Fibroblast of skin of left quadriceps (primary cell): ENCODE measurements around the gene MAP2K2.

Source experiments
- DNase-seq, 2 experiments: peaks; one replicate each; pipeline ENCODE4 v3.0.0-alpha.2; 2013; ENCODE audit warnings: low read depth in 2 of 2

Gene MAP2K2

DNA sequence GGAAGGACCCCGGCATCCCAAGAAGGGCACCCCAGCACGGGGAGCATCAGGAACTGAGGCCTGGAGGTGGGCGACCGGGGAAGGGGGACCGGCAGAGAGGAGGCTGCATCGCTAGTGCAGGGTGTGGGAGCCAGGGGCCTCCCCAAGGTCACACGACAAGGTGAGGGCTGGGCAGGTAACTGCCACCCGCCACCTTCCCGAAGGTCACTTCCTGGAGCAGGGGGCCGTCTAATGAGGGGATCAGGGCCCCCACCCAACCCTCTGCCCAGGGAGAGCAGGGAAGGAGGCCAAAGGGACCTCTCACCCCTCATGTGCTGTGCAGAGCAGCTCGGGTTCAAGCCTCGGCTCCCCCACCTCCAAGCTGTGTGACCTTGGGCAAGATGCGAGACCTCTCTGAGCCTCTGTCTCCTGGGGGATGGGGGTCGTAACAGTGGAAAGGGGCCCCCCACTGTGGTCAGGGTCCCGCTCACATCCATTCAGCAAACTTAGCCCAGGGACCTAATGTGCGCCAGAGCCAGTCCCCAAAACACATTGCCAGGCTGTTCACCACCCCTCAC lies 63.2 kb downstream of the MAP2K2 start:
- DNase-seq: no peak

DNA sequence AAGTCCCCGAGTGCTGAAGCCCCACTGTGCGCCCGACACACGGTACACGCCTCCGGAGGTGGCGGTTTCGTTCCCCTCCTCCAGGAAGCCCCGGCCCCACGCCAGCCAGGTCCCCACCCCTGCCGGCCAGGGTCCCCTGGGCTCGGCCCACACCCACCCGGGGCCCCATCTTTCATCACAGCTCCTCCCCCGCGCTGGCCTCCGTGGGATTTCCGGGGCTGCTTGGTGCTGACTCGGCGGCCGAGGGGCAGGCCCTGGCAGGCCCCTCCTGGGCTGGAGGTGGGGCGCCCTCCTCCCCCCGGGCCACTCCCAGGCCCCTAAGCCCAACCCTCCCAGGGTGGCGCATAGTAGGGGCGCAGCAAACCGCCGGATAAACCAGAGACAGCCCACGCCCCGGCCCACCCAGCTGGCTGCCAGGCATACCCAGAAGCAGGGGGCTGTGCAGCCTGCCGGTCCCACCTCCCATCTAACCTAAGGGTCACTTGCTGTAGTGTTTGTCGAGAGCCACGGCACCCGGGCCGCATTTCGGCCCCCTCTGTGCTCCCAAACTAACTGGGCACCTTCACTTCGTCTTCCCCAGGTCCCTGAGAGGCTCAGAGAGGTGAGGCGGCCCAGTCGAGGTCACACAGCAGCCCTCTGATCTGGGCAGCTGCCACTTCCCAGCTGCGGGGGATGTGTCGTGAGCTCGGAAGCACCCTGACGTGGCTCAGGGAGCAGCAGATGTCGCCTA lies 63.9 kb downstream of the MAP2K2 start:
- no peak for DNase-seq

DNA sequence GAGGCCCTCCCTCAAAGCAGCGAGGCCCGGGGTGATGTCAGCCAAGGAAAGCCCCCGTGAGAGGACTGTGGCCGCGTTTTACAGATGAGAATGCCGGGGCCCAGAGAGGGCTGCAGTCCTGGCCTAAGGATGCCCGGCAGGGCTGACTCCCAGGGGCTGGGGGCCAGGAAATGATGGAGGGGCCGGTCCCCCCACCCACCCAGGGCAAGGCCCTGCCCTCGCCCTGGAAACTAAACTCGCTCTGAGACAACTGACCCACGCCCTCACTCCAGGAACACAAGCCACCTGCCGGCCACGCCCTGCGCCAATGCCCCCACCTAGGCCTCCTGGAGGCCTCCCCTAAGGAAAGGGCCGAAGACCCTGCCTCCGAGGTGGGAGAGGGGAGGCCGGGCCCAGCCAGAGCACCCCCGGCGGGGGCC lies 64.5 kb downstream of the MAP2K2 start:
- DNase-seq: no peak

DNA sequence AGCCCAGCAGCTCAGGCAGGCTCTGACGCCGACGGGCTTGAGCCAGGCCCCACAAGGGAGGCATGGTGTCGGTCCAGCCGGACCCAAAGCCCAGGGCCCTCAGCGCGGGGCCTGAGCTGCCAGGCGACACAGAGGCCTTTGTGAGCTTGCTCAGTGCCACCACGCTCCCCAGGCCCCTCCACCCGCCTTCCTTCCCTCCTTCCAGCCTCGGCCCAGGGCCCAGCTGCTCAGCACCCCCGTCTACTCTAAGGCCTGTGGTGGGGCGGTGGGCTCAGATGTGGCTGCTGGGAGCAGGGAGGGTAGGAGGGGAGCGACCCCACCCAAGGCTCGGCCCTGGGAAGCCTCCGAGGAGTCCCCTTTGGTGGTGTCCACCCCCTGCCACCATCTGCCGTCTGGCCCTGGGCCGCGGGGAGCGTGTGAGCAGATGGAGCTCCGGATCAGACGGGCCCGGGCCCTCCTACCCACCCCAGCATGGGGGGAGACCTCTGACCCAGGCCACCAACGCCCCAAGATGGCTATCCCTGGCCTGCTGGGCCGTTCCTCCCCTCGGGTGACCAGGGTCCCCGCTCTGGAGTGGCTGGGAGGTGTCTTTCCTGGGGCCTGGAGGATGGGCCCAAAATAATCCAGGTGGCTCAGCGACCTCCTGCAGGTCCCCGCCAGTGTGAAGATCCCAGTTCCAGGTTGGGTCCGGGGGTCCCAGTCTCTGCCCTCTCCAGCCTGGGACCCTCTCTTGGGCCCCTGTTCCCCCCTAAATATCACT lies 65.0 kb downstream of the MAP2K2 start:
- DNase-seq: no peak

DNA sequence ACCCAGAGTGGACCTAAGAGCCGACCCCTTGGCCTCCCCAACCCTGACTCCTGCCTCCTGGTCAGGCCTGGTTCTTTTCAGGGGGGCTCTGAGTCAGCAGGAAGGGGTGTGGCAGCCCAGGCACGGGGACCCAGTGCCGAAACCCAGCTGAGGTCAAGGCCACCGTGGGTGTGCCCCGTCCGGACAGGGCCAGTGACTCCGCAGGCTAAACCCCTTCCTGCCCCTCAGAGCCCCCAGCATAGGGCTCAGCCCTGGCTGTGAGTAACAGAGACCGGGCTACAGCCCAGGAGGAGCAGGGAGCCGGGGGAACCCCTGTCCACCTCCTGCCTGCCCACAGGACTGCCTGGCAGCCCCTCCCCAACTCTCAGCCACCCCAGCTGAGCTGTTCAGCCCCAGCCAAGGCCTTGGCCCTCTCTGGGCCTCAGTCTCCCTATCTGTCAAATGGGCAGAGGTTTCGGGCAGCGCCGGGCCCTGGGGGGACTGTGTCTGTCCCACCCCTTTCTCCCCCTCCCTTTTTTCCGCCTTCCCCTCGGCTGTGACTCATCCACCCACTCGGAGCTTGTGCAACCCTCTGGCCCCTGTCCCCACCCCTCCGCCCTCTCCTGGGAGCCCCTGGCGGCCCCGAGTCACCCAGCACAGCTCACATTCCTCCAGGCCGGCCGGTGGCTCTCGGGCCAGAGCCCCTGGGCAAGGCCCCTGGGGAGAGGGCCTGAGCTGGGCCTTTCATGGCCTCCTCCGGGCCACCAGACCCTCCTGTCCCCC lies 65.8 kb downstream of the MAP2K2 start:
- DNase-seq: peak; percentile 29 to 33

DNA sequence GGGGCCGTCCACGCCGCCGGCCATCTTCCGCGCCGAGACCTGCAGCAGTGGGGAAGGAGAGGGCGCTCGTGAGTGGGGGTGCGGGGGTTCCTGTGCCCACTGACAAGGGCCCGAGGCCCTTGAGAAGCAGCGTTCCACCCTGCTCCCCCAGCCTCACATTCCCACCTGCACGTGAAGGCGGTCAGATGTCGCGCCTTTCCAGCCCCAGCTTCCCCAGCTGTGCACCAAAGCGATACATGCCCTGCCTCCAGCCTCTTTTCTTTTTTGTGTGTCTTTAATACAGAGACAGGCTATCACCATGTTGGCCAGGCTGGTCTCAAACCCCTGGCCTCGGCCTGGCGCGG lies 68.7 kb downstream of the MAP2K2 start:
- no peak for DNase-seq

DNA sequence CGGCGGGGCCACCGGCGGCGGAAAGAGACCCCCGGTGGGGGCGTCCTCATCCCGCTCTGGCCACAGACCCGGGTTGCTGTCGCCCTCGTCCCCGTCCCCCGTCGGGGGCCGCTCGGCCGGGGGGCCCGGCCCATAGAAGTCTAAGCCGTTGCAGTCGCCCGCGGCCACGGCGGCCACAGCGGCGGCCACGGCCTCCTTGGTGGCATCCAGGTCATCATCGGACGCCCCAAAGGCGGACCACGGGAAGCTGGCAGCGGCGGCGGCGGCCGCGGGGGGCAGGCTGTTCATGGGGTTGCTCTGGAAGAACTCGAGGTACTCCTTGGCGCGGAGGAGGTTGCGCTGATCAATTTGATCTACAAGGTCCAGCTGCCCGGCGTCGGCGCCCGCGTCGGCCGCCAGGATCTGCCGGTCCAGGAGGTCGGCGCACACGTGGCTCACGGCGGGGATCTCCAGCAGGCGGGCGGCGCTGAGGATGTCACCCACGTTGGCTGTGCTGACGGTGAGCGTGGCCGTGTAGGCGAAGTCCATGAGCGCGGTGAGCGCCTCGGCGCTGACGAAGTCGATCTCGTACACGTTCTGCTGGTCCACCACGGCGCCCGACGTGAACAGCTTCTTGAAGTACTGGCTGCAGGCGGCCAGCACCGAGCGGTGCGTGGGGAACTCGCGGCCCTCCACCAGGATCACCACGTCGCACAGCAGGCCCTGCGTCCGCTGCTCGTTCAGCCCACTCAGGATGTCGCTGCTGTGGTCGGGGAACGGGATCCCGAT lies 69.3 kb downstream of the MAP2K2 start:
- no peak for DNase-seq

DNA sequence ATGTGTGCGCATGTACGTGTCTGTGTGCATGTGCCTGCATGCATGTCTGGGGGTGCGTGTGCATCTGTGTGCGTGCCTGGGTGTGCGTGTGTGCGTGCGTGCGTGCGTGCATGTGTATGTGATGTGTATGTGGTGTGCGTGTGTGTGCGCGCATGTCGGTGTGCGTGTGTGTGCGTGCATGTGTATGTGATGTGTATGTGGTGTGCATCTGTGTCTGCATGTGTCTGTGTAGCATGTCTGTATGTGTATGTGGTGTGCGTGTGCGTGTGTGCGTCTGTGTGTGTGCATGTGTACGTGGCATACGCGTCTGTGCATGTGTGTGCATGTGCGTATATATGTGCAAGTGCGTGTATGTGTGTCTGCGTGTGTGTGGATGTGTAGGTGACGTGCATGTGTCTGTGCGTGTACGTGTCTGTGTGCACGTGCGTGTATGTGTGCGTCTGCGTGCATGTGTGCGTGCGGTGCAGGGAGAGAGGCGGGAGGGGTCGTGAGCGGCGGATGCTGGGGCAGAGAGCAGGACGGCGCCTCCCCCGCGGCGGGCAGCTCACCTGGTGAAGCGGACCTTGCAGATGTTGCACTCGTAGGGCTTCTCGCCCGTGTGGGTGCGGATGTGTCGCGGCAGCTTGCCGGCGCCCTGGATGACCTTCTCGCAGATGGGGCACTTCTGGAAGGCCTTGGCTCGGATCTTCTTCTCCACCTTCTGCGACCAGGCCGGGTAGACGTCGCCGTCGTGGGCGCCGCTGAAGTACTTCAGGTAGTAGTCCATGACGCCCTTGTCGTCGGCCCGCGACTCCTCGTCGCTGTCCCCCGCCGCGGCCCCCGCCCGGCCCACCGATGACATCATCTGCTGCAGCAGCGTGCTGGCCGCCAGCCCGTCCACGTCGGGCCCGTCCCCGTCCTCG lies 70.2 kb downstream of the MAP2K2 start:
- no peak for DNase-seq

DNA sequence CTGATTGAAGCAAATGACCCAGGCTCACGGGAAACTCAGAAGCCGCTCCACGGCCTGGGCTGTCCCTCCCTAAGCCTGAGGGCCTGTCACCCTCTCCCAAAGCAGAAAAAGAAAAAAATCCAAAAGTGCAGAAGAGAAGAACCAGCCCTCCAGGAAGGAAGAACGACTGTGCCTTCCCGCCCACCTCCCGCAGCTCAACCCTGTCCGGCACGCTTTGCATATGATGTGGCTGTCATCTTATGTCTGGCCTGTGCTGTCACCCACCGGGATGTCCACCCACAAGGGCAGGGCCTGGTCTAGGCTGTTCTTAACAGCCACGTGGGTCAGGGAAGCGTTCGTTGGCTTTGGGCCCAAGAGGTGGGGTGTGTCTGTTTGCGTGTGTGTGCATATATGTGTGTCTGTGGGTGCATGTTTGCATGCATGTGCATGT lies 70.9 kb downstream of the MAP2K2 start:
- no peak for DNase-seq

DNA sequence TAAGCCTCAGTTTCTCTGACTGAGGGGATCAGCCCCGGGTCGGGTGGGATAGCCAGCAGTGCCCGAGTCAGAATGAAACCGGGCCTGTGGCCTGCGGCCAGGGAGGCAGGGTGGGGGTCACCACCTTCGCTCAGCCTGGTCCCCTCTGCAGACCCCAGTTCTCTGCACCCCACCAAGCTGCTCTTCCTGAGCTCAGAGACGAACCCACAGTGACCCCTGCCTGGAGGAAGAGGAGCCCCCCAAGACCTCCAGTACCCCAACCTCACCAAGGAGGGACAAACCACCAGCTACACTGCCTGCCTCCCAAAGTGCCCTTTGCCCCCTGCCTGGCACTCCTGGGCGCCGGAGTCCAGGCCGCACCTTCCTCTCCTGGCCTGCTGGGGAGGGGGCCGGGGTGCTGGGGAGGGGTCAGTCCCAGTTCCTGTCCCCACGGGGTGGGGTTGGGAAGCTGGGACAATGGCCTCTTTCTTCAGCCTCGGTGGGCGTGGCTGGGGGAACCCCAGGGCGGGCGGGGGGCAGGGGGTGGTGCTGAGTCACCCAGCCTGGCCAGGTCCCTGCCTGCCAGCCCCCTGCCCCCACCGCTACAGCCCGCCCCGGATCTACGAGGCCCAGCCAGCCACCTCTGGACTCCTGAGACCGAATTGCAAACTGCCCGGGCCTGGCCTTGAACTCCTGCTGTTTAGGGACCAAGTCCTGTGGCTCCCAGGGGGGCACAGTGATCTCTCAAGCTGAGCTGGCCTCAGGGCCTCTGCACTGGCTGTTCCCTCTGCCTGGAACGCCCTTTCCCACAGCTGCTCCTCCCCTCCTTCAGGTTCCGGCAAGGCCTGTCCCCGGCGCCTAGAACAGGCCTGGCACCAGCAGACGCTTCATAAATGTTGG lies 71.6 kb downstream of the MAP2K2 start:
- no peak for DNase-seq

DNA sequence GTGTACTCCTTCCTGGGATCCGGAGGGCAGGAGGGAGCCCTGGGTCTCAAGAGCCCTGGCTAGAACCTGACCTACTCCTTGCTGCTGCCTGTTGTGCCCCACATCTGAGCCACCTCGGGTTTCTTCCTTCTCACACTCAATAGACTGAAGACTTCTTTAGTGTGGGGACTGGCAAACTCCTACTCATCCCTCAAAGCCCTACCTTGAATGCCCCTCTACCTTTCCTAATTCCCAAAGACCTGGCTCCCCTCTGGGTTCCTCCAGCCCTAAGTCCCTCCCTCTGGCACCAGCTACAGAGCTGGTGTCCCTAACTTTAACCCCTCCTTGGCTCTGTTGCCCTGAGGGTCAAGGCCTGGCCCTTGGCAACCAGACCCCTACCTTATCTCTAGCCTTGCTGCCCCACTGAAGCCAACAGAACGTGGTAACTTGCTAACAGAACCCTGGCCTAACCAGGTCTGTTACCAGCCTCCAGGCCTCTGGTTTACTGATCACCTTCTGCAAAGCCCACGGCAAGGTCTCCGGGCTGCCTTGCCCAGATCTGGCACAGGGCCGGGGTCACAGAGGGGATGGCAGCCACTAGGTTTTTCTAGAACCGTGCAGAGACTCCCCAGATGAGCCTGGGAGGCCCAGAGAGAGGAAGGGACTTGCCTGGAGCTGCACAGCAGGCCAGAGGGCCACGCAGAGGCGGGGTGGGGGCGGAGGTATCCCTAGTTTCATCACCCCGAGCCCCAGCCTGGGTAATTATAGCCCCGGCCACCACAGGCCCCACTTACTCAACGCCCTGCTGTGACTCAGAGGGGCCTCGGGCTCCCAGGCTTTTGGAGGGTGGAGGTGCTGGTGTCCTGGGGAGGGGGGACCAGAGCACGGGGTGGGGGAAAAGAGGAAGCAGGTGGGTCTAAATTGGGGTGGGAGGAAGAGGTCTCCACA lies 72.5 kb downstream of the MAP2K2 start:
- no peak for DNase-seq

DNA sequence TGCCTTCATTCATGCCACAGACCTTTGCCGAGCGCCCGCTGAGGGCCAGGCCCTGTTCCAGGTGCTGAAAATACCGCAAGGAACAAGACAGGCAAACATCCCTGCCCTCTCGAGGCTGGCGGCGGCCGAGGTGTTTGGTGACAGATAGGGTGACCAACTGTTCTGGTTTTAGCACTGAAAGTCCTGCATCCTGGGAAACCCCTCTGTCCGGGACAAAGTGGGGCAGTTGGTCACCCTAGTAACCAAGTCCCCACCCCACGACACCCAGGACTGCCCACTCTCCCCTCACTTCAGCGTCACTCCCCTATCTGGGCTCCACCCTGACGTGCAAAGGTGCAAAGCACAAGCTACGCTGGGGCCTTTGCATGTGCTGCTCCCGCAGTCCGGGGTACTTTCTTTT lies 74.5 kb downstream of the MAP2K2 start:
- DNase-seq: no peak

DNA sequence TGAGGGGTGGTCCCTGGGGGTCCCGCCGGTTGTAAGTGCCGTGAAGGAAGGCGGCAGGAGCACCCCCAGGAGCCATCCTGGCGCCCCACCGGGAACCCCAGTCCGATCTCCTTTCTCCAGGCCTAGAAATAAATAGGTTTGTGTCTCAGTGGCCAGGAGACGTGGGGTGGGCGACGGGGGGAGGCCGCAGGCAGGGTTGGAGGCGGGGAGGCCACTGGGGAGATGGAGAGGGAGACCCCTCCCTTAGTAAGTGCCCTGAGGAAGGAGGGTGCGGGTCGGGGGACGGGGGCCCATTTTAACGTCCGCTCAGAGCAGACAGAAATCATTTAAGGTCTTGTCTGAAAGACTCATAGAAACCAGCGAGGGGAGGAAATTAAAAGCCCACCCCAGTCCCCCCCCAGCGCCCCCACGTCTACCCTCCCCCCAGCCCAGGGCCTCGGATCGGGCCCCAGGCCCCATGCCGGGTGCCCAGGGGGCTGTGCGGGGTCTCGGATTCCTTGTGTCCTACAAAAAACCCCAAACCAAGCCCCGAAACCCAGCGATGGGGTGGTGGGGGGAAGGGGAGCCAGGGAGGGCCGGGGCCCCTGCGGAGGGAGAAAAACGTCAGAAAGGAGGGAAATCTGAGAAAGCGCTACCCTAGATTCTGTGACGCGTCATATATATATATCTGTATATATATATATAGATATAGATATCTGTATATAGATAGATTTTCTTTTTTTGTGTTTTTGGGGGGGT lies 76.8 kb downstream of the MAP2K2 start:
- no peak for DNase-seq

DNA sequence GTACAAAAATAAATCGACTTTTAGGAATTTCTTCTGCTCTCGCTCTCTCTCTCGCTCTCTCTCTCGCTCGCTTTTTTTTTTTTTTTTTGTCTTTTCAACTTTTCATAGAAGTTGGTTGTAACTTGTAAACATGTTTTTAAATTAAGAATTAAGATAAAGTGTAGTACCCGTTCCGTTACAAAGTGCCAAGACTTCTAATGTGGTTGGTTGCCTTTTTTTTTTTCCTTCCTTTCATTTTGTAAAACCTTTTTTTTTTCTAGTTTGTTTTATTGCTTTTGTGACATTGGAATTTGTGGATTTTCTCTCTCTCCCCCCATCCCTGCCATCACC lies 77.6 kb downstream of the MAP2K2 start:
- no peak for DNase-seq

DNA sequence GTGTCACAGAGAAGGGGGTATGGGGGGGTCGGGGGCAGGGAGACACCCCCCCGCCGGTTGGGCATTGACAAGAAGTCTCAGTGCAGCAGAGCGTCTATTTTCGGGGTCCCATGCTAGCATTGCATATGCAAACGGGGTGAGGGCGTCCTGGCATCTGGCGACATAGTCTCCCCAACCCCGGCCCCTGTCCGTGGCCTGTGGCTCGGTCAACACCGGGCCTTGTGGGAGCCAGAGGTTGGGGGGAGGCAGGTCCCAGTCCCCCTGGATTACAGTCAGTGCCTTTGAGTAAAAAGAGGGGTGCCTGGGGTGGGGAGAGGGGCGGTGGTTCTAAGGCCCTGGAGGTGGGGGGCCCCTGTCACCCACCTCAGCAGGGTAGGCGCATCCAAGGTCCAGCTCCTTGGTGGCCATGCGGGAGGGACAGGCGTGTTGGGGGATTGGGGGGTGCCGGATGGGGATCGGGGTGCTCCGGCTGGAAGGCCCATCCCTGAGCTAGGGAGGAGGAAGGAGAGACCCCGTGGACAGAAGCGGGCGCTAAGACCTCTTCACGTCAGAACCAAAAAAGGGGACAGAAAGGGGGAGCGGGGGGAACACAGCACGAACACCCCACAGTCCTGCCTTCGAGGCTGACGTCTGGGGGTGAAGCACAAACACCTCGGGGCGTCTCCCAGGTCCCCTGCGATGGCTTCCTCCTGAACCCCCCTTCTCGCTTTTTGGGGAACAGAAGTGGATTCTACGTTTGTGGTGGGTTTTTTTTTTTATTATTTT lies 78.1 kb downstream of the MAP2K2 start:
- no peak for DNase-seq

DNA sequence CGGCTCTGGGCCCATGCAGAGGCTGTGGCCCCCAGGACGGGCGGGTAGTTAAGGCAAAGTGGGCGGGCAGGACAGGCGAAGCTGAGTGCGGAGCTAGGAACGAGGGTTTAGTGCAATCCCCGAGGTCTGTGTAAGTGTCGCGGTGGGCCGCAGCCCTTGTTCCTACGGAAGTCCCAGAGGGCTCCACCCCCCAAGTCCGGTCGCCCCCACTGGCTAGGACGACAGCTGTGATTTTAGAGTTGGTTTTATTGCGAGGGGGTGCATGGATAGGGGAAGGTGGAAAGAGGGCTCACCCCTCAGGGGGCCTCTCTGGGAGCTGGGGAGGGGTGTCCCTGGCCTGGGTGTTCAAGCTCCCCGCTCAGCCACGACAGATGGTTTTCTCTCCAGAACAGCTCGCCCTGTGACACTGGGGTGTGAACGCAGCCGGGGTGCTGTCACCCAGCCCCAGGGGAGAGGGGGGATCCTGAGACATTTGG lies 78.9 kb downstream of the MAP2K2 start:
- DNase-seq: no peak
